ENCODE results near the gene INHA.

INHA gene

GRCh38 chr2:219560037-219560892 lies 11.8 kb upstream of the INHA start:
- peak; percentile 35 for DNase-seq

GRCh38 chr2:219560893-219561178 lies 11.3 kb upstream of the INHA start:
- DNase-seq, result no peak

DNA sequence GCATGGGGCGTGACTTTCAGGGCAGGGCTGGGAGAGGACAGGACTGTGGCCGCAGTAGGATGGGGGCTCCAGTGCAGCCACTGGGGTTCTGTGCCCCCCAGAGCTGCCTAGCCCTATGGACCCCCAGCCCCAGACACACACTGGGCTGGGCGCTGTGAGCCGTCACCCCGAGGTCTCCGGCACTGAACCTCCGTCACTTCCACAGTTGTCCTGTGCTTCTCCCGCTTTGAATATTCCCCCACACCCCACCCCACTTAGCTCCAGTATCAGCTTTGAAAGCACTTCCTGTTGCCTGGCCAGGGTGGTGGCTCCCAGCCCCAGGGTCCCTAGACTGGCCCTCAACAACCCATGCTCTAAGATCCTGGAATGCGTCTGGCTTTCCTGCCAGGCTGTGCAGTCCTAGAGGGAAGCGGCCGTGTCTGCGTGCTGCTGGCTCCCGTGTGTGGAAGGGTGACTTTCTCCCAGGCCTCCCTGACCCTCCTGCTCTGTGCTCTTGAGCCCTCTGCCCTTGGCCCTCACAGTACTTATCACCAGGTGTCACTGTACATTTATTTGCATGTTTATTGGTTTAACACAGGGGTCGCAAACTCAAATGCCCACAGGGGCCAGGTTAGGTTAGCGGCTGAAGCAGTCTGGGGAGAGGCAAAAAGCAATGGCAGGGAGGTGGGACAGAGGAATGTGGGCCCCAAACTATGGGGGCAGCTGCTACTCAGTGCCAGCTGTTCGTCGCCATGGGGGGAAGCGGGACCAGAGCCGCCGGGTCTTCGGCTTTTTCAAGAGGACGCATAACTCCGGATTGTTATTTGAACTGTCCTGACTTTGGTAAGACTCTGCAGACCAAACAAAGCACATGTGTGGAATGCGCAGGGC lies 10.7 kb upstream of the INHA start:
- DNase-seq, result no peak

- no peak for DNase-seq
Observed at GRCh38 chr2:219562049-219563020, 9.8 kb upstream of the INHA start.

DNA sequence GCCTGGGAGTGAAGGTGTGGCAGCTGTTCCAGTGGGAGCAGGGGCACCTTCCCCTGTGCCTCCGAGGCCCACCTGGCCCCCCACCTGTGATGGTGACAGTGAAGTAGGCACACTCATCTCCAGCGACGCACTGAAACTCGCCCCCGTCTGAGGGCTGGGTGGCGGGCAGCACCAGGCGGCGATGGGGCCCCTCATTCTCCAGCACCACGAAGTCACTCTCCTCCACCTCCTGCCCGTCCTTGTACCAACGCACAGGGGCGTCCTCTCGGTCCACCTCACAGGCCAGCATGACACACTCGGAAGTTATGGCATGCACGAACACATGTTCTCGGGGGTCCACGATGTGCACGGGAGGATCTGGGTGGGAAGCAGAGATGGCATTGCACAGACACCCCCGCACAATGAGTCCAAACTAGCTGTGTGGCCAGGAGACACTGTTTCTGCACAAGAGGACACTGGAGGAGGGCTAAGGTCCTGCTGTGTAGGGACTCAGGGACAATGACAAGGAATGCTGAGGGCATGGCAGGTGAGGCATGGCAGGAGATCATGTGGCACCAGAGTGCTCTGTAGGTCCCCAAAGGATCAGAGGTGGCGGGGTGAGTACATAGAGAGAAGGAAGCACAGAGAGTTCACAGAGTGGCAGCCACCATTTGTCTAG lies 8.7 kb upstream of the INHA start:
- no peak for DNase-seq

- DNase-seq, result no peak
Observed at GRCh38 chr2:219565130-219566080, 6.7 kb upstream of the INHA start.

DNA sequence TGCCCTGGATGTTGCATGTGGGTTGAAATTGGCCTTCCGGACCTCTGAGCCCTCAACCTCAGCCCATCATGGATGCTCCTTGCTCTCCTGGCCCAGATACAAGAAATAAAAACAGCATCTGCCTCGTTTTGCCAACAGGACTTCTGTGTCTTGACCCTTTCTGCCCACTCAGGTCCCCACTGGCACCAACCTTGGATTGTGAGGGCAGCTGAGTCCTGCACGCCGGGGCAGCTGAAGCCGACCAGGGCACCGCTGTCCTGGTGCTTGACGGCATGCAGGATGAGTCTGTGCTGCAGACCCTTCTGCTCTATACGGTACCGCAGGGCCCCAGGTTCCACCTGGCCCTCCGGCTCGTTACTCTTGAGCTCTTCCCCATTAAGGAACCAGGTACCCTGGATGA lies 5.5 kb upstream of the INHA start:
- no peak for DNase-seq

DNA sequence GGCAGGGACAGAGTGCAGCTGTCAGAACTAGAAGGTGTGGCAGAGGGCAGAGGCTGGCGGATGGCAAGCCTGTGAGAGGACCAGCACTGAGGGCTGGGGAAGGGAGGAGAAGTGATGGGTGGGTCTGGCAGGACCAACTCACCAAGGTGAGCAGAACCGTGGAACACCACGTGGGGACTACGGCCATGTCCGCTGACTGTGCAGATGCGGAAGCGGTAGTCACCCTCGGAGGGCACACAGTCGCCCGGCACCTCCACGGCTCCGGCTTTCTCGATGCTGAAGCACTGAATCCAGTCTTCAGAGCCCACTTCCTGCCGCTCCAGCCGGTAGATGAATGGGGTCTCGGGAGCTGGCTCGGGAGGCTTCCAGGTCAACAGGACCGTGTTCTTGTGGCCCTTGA lies 5.0 kb upstream of the INHA start:
- no peak for DNase-seq

DNA sequence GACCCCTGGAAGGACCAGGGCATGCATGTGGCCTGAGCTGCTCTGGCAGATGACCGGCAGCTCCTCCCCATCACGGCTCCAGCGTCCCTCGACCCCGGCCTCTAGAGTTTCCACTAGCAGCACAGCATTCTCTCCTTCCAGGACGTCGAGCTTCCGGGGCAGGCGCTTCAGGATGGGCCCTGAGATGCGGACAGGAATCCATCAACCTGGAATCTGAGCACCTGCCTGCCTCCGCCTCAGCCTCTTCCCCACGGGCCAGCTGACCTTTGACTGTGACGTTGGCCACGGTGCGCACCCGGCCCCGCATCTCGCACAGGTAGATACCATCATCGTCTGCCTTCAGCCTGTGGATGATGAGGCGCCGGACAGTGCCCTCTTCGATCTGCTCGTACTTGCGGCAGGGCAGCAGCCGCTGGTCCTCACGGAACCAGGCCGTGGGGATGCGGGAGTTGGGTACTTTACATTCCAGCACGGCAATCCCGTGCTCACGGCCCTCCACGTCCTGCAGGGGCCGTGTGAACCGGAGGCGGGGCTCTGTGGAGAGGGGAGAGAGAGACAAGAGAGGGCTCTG lies 4.2 kb upstream of the INHA start:
- DNase-seq, result no peak

GRCh38 chr2:219569041-219569440 lies 3.1 kb upstream of the INHA start:
- DNase-seq, result no peak

GRCh38 chr2:219569635-219570034 lies 2.5 kb upstream of the INHA start:
- DNase-seq, result no peak

DNA sequence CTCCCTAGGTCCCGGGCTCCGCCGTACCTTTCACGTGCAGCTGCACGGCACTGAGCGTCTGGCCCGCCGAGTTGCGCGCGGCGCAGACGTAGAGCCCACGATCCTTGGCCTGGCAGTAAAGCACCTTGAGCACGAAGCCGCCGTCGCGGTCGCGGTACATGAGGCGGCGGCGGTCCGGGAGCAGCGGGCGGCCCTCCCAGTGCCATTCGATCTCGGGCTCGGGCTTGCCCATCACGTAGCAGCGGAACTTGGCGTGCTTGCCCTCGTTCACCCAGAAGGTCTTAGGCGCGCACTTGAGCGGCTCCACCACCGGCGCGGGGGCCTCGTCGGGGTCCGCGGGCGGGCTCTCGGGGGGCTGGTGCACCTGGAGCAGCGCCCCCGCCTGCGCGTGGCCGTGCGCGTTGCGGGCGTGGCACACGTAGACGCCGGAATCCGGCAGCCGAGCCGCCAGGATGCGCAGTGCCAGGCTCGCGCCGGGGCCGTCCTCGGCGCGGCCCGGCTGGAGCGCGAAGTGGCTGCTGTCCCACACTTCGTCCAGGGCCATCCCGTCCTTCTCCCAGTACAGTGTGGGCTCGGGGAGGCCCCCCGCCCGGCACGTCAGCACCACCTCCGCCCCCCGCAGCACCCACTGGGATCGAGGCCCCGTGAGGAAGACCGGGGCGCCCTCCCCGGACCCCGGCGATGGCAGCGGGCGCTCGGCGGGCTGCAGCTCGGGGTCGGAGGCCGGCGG lies 1.8 kb upstream of the INHA start:
- DNase-seq, result peak; percentile 24

- no peak for DNase-seq
Observed at GRCh38 chr2:219570924-219571310, 1.2 kb upstream of the INHA start.

DNA sequence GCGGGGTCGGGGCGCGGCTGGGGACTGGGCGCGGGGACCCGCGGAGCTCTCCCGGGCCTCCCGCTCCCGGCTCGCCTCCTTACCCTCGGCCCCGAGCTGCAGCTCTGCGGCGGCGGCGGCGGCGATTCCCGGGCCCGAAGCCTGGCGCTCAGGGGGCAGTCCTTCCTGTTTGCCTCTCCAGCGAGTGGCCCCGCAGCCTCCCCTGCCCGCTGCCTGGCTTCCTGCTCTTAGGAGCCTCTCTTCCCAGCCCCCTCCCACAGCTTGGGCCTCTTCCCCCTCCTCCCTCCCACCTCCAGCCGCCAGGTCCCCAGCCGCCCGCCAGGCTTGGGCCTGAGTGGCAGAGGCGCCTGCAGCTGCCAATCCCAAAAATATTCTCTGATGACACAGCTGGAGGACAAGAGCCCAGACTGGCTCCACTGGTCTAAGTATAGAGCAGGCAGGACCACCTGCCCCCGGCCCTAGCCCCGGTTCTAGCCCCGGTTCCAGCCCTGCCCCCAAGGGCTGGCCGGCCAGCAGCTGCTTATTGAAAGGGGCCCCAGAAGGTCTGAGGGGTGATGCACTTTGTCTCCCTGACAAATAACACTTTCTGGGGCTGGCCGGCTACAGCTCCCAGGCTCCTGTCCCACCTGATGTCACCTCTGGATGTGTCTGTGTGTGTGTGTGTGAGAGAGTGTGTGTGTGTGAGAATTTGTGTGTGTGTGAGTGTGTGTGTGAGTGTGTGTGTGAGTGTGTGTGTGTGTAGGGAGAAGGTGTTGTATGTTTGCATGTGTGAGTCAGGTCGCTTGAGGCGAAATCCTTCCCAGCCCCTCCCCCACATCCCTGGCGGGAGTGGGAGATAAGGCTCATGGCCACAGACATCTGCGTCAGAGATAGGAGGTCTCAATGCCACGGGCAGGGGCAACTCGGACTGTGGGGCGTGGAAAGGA lies 536 bp upstream of the INHA start, which contains the start of gene OBSL1:
OBSL1 (minus strand) TSS at position 229 of the 926 bp plus-strand sequence. CDS start 307 bp downstream, outside the sequence.
- DNase-seq, result peak; percentile 94

DNA sequence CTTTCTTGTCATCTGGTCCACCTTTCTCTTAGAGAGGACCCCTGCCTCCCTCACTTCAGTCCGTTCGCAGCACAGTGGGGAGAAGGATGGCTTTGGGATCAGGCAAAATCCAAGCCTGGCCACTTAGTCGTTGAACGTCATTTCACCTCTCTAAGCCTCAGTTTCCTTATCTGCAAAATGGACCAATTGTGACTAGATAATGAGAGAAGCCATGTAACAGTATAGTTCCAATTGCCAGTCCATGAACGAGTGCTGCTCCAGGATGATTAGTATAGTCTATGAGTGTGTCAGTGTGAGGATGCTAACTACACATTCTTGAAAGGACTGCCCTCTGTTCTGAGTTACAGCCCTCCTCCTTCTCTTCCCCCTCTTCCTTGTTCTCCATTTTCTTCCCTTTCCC lies 1.1 kb downstream of the INHA start:
- no peak for DNase-seq

DNA sequence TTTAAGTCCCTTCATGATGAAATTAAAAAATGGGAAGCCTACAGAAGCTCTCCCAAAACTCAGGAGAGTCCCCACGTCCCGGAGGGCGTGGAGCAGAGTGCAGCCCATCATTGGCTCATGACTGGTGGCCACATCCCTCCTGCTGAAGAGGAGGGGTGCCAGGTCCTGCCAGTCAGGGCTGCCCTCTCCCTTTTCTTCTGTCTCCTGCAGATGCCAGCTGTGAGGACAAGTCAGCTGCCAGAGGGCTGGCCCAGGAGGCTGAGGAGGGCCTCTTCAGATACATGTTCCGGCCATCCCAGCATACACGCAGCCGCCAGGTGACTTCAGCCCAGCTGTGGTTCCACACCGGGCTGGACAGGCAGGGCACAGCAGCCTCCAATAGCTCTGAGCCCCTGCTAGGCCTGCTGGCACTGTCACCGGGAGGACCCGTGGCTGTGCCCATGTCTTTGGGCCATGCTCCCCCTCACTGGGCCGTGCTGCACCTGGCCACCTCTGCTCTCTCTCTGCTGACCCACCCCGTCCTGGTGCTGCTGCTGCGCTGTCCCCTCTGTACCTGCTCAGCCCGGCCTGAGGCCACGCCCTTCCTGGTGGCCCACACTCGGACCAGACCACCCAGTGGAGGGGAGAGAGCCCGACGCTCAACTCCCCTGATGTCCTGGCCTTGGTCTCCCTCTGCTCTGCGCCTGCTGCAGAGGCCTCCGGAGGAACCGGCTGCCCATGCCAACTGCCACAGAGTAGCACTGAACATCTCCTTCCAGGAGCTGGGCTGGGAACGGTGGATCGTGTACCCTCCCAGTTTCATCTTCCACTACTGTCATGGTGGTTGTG lies 2.6 kb downstream of the INHA start:
- no peak for DNase-seq

- peak; percentile 12 for DNase-seq
Observed at GRCh38 chr2:219575566-219576504, 3.7 kb downstream of the INHA start.
